DOHH2 (cell line): ENCODE results near the gene RAD51B.

Experiments used
- H3F3A ChIP-seq: fragments of 200-600 bp; sonication (generic), shearing (Covaris generic); 2 replicates; pipeline ENCODE4 v1.6.0; 2016; ENCODE audit warnings: antibody characterized with exemption, mild to moderate bottlenecking; ENCODE audit not compliant: control insufficient read depth, insufficient read depth
- H3K27ac ChIP-seq: fragments of 200-600 bp; sonication (generic); 2 replicates; pipeline ENCODE4 v1.5.1; 2014; ENCODE audit warnings: low read depth, mild to moderate bottlenecking, low read length, moderate library complexity
- H3K27me3 ChIP-seq: fragments of 200-600 bp; sonication (generic); 2 replicates; pipeline ENCODE4 v1.6.1; 2014; ENCODE audit warnings: mild to moderate bottlenecking, low read length, mixed read lengths; ENCODE audit not compliant: control insufficient read depth
- H3K36me3 ChIP-seq: fragments of 200-600 bp; sonication (generic); 2 replicates; pipeline ENCODE4 v1.6.1; 2014; ENCODE audit warnings: mild to moderate bottlenecking, low read length, moderate library complexity, mixed read lengths; ENCODE audit not compliant: control insufficient read depth
- H3K4me1 ChIP-seq: fragments of 200-600 bp; sonication (generic); 2 replicates; pipeline ENCODE4 v1.6.1; 2014; ENCODE audit warnings: mild to moderate bottlenecking, low read length, mixed read lengths; ENCODE audit not compliant: control insufficient read depth
- H3K4me2 ChIP-seq: fragments of 200-600 bp; sonication (generic); 2 replicates; pipeline ENCODE4 v1.6.0; 2014; ENCODE audit warnings: mild to moderate bottlenecking, low read length, moderate library complexity
- H3K4me3 ChIP-seq: fragments of 200-600 bp; sonication (generic); 2 replicates; pipeline ENCODE4 v1.5.1; 2014; ENCODE audit warnings: mild to moderate bottlenecking, low read length, mixed read lengths
- H3K79me2 ChIP-seq: fragments of 200-600 bp; sonication (generic); 2 replicates; pipeline ENCODE4 v1.6.1; 2014; ENCODE audit warnings: mild to moderate bottlenecking, low read length, mixed read lengths; ENCODE audit not compliant: control insufficient read depth
- H3K9me2 ChIP-seq: fragments of 200-600 bp; sonication (generic); replicated peaks from 2 replicates; pipeline ENCODE4 v1.6.1; 2014; ENCODE audit warnings: mild to moderate bottlenecking, low read length, mixed read lengths; ENCODE audit not compliant: control insufficient read depth
- H3K9me3 ChIP-seq: fragments of 200-600 bp; sonication (generic); 2 replicates; pipeline ENCODE4 v1.6.1; 2014; ENCODE audit warnings: antibody characterized with exemption, low read length, mixed read lengths; ENCODE audit not compliant: control insufficient read depth, insufficient read depth
- H4K20me1 ChIP-seq: fragments of 200-600 bp; sonication (generic); 2 replicates; pipeline ENCODE4 v1.6.0; 2014; ENCODE audit warnings: low read depth, mild to moderate bottlenecking, antibody characterized with exemption, low read length, moderate library complexity; ENCODE audit not compliant: control insufficient read depth, insufficient read depth
- EZH2phosphoT487 ChIP-seq: fragments of 200-600 bp; sonication (generic); IDR thresholded peaks from 2 replicates; pipeline ENCODE4 v1.6.1; 2017; ENCODE audit warnings: borderline replicate concordance, mild to moderate bottlenecking, antibody characterized with exemption, low read length, moderate library complexity, mixed read lengths
- TF ChIP-seq, protein P1 (sequence below): fragments of 200-600 bp; sonication (generic); IDR thresholded peaks from one replicate; pipeline ENCODE4 v1.5.1; 2014; ENCODE audit warnings: antibody characterized with exemption, mild to moderate bottlenecking, low read depth, low read length; ENCODE audit not compliant: poor library complexity, severe bottlenecking

The RAD51B gene

DNA sequence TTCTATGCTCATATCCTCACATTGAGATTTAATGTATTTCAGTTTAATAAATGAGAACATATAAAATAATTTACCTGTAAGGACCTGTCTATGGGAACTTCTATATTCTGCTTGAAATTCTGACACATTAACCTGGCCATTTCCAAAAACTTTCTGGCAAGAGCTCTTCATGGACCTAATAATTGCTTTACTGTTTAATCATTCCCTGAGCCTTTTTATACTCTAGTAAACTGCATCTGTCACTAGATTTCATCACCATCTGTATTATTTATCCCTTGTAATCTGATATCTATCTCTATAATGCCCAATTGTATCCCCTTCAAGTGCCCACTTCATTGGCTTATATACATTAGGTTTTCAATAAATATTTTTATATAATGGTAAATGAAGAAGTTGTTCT, 327.7 kb downstream of the RAD51B start:
- H3K9me3 ChIP-seq: peaks cover 5% of the 10 kb centered on the region; the same call in 1 of the 2 replicates
- no peaks in the 10 kb centered on the region for H3K79me2 ChIP-seq
- H4K20me1 ChIP-seq: no peaks in the 10 kb centered on the region
- no peaks in the 10 kb centered on the region for H3K9me2 ChIP-seq
- H3K4me1 ChIP-seq: no peaks in the 10 kb centered on the region
- TF ChIP-seq EZH2phosphoT487: no peak
- TF ChIP-seq, protein P1, sequence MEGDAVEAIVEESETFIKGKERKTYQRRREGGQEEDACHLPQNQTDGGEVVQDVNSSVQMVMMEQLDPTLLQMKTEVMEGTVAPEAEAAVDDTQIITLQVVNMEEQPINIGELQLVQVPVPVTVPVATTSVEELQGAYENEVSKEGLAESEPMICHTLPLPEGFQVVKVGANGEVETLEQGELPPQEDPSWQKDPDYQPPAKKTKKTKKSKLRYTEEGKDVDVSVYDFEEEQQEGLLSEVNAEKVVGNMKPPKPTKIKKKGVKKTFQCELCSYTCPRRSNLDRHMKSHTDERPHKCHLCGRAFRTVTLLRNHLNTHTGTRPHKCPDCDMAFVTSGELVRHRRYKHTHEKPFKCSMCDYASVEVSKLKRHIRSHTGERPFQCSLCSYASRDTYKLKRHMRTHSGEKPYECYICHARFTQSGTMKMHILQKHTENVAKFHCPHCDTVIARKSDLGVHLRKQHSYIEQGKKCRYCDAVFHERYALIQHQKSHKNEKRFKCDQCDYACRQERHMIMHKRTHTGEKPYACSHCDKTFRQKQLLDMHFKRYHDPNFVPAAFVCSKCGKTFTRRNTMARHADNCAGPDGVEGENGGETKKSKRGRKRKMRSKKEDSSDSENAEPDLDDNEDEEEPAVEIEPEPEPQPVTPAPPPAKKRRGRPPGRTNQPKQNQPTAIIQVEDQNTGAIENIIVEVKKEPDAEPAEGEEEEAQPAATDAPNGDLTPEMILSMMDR: no peak
- no peaks in the 10 kb centered on the region for H3K36me3 ChIP-seq
- H3F3A ChIP-seq: no peaks in the 10 kb centered on the region
- no peak overlapping the region for H3K27ac ChIP-seq
- H3K4me3 ChIP-seq: no peak overlapping the region
- no peak overlapping the region for H3K4me2 ChIP-seq
- no peaks in the 10 kb centered on the region for H3K27me3 ChIP-seq

DNA sequence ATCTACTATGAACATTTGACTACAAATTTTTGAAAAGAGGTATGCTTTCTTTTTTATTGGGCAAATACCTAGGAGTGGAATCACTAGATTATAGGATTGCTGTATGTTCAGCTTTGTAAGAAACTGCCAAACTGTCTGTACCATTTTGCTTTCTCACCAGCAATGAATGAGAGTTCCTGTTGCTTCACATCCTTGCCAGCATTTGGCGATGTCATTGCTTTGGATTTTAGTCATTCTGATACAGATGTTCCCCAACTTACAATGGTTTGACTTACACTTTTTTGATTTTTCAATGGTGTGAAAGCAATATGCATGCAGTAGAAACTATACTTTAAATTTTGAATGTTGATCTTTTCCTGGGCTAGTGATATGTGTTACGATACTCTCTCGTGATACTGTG, 328.7 kb downstream of the RAD51B start:
- Histone ChIP-seq H3K27ac (no peak overlapping the region), H3K4me3 (no peak overlapping the region), H3K4me2 (no peak overlapping the region), H3K4me1 (peaks cover 1% of the 10 kb centered on the region), H4K20me1 (no peaks in the 10 kb centered on the region), H3K36me3 (no peaks in the 10 kb centered on the region), H3K9me3 (peaks cover 5% of the 10 kb centered on the region; the same call in 1 of the 2 replicates), H3K27me3 (no peaks in the 10 kb centered on the region), H3K9me2 (no peaks in the 10 kb centered on the region), H3F3A (no peaks in the 10 kb centered on the region), H3K79me2 (no peaks in the 10 kb centered on the region)
- TF ChIP-seq, protein P1: no peak
- TF ChIP-seq EZH2phosphoT487: no peak

DNA sequence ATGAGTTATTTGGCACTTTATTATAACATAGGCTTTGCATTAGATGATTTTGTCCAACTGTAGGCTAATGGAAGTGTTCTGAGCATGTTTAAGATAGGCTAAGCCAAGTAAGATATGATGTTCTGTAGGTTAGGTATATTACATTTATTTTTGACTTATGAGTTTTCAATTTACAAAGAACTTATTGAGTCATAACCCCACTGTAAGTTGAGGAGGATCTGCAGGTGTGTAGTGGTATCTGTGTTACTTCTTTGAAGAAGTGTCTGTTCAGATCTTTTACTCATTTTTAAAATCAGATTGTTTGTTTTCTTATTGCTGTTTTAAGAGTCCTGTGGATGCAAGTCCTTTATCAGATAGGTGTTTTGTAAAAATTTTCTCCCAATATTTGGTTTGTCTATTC, 329.2 kb downstream of the RAD51B start:
- TF ChIP-seq, protein P1: no peak
- TF ChIP-seq EZH2phosphoT487: no peak
- no peaks in the 10 kb centered on the region for H3K27me3 ChIP-seq
- H3F3A ChIP-seq: no peaks in the 10 kb centered on the region
- no peak overlapping the region for H3K4me3 ChIP-seq
- peaks cover 5% of the 10 kb centered on the region; the same call in 1 of the 2 replicates for H3K9me3 ChIP-seq
- H3K36me3 ChIP-seq: no peaks in the 10 kb centered on the region
- H3K4me2 ChIP-seq: no peak overlapping the region
- H3K9me2 ChIP-seq: no peaks in the 10 kb centered on the region
- H3K4me1 ChIP-seq: peaks cover 6% of the 10 kb centered on the region
- H3K79me2 ChIP-seq: no peaks in the 10 kb centered on the region
- no peak overlapping the region for H3K27ac ChIP-seq
- no peaks in the 10 kb centered on the region for H4K20me1 ChIP-seq
